Stimulated activated CD8-positive, alpha-beta memory T cell treated with anti-CD3 and anti-CD28 coated beads, Interleukin-7, amount 100 ng/mL, for 48 hours (primary cell): ENCODE data around the gene TTC28.
"Not testable (repeated sequence)": the region's sequence is repeated elsewhere in the genome, so short reads cannot be mapped to it uniquely, and the experiment has no call there.

ENCODE experiments used
- DNase-seq, 2 donors: peaks; one replicate each; pipeline ENCODE4 v3.0.0-alpha.2; 2020; ENCODE audit warnings: low read depth in 1 of 2; ENCODE audit errors: extremely low read depth in 1 of 2

The TTC28 gene

GRCh38 chr22:28609921-28610320 is 69.7 kb downstream of the TTC28 start:
- no peak for DNase-seq

- no peak for DNase-seq
These were observed 71.1 kb downstream of the TTC28 start for GRCh38 chr22:28608546-28608945.

DNA sequence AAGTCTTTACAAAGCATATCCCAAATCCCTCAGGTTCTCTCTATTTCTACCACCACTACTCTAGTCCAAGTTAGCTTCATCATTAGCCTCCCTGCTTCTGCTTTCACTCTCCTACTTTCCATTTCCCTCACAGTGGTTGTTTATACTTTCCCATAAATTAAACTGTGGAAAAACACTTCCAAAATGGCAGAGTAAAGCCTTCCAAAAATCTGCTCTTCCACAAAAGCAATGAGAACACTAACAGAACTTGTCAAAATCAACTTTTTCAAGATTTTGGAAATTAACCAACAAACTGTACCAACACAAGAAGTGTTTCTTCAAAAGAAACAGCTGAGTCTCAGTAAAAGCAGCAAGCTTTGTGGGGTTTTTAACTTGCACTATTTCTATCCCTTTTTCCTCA is 71.8 kb downstream of the TTC28 start:
- DNase-seq, result no peak

- DNase-seq, result no peak
These were observed 74.5 kb downstream of the TTC28 start for GRCh38 chr22:28604966-28605761.

GRCh38 chr22:28601915-28602314 is 77.7 kb downstream of the TTC28 start:
- no peak for DNase-seq

- no peak for DNase-seq
These were observed 79.0 kb downstream of the TTC28 start for GRCh38 chr22:28600546-28601143.

DNA sequence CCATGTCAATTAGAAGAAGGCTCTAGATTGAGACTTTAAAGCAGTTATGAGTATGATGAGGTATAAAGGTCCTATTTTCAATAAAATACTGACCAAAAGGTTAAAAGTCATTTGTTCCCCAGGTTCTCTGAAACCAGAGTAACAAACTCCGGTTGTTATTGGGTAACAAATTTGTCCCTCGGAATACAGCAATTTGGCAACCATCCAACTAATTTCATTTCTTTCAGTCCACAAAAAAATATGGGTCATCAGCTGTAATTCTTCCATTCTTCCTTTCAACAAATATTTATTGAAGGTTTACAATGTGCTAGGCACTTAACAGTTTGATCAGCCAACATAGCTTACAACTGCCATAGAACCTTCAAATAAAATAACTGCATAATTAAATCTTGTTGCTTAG is 79.9 kb downstream of the TTC28 start:
- no peak for DNase-seq

- no peak for DNase-seq
These were observed 82.0 kb downstream of the TTC28 start for GRCh38 chr22:28597665-28598064.

GRCh38 chr22:28594797-28595462 is 84.7 kb downstream of the TTC28 start:
- DNase-seq, result no peak

- no peak for DNase-seq
These were observed 85.4 kb downstream of the TTC28 start for GRCh38 chr22:28594076-28594796.

DNA sequence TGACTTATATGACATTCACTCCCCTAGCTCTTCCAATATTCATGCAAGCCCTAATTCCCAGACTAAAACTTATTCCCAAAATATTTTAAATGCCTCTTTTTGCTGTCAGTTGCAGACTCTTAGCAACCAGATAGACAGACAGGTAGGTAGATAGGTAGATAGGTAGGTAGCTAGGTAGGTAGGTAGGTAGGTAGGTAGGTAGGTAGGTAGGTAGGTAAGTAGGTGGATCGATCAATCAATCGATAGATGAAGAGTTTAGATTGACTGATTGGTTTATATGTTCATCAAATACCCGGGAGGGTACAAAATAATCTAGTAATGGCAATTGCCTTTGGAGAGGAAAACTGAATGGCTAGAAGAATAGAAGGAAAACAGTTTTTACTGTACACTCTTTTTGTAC is 86.3 kb downstream of the TTC28 start:
- no peak for DNase-seq

- no peak for DNase-seq
These were observed 90.4 kb downstream of the TTC28 start for GRCh38 chr22:28589102-28589750.

DNA sequence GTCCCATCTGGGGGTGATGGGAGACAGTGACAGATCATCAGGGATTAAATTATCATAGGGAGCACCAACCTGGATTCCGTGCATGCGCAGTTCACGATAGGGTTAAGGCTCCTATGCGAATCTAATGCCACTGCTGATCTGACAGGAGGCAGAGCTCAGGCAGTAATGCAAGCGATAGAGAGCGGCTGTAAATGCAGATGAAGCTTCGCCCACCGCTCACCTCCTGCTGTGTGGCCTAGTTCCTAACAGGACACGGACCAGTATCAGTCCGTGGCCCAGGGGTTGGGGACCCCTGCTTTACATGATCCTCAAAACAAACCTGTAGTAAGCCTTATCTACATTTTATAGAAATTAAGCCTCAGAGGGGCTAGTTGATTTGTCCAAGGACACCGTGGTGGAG is 94.3 kb downstream of the TTC28 start:
- no peak for DNase-seq

- DNase-seq, result no peak
These were observed 96.8 kb downstream of the TTC28 start for GRCh38 chr22:28582806-28583205.

- DNase-seq, result no peak
These were observed 98.6 kb downstream of the TTC28 start for GRCh38 chr22:28581016-28581415.

DNA sequence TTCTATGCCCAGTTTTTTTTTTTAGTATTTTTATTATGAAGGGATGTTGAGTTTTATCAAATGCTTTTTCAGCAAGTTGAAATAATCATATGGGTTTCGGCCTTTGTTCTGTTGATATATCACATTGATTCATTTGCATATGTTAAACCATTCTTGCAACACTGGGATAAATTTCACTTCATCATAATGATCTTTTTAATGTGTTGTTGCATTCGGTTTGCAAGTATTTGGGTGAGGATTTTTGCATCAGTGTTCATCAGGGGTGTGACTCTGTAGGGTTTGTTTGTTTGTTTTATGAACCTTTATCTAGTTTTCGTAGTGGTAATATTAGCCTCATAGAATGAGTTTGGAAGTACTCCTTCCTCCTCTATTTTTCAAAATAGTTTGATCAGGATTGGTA is 103.5 kb downstream of the TTC28 start:
- no peak for DNase-seq

- DNase-seq, result no peak
These were observed 105.4 kb downstream of the TTC28 start for GRCh38 chr22:28574159-28574788.

DNA sequence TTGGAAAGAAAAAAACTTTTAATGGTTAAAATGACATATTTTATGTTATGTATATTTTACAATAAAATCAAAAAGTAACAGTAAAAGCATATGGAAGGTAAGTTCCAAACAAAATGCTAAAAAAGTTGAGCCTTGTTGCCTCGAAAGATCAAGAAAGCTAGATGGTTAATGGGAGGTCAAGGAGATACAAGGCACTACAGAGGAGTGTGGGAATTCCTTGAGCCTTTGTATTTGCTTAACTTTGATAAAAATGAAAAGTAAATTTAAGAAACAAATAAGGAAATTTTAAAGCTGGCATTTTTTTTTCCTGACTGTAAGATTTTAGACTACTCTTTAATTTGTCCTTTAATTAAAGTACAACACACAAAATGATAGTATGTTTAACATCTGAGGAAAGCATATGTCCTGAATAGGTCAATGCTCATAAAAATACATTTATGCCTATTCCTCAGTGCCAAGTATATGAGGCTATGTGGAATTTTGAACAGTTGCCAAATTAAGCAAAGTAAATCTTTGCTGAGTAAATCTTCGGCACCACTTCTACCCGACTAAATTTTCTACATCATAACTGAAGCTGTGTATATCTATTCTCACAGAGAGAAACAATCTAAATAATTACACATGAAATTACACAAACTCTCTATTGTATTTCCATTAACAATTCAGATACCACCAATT is 108.8 kb downstream of the TTC28 start:
- no peak for DNase-seq

GRCh38 chr22:28568974-28569373 is 110.7 kb downstream of the TTC28 start:
- not testable (repeated sequence) for DNase-seq

- no peak for DNase-seq
These were observed 111.5 kb downstream of the TTC28 start for GRCh38 chr22:28568099-28568498.
